PC-3 (cell line): ENCODE data around the gene HUWE1.

Experiments used
- CTCF ChIP-seq: fragments of 300-600 bp; sonication (generic); conservative IDR thresholded peaks from 2 replicates; pipeline ENCODE4 v1.5.1; 2017; ENCODE audit warnings: antibody characterized with exemption, low read depth, mild to moderate bottlenecking, low read length
- EZH2 ChIP-seq: fragments of 300-600 bp; sonication (generic); IDR thresholded peaks from one replicate; pipeline ENCODE4 v1.6.1; 2017; ENCODE audit warnings: antibody characterized with exemption, mild to moderate bottlenecking, low read length; ENCODE audit not compliant: unreplicated experiment
- EZH2phosphoT487 ChIP-seq: fragments of 300-600 bp; sonication (generic); IDR thresholded peaks from 2 replicates; pipeline ENCODE4 v1.6.1; 2018; ENCODE audit warnings: mild to moderate bottlenecking, antibody characterized with exemption, low read length, borderline replicate concordance

DNA sequence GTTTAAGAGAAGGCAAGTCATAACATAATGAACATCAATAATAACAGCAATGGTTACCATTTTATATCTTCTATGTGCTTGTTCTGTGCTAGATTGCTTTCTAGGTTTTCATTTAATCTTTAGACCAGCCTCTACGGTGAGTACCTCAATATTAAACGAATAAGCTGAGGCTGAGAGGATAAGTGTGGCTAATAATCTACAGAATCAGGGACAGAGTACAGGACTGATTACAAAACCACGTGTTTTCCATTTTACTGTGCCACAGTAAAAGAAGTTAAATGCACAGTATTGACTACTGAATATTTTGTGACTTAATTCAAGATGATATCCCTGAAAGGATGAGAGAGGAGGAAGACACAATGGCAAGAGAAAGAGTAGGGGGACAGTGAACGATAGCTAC is 56.3 kb downstream of the HUWE1 start:
- TF ChIP-seq CTCF (no peak), EZH2 (no peak), EZH2phosphoT487 (no peak)
